GM23338 (cell line): ENCODE results near the gene SEC16A. TPM values are rescaled to one million over a fixed set of nuclear protein-coding genes. Genes with fewer than 3 reads are reported as not detected.

Experiments used
- ATAC-seq: fragments of 200-7000 bp; cut with Tn5 transposase; 3 replicates; pipeline ENCODE4 v1.9.1; 2020
- DNase-seq: peaks from one replicate; pipeline ENCODE4 v3.0.0-alpha.2; 2015; ENCODE audit warnings: low spot score
- H2AFZ ChIP-seq: fragments of 200-600 bp; sonication (generic); 2 replicates; pipeline ENCODE4 v1.8.0; 2016; ENCODE audit warnings: antibody characterized with exemption, mild to moderate bottlenecking, moderate library complexity
- H3F3A ChIP-seq: fragments of 200-600 bp; sonication (generic); replicated peaks from 2 replicates; pipeline ENCODE4 v1.8.0; 2017; ENCODE audit warnings: antibody characterized with exemption, mixed run types, low read depth
- H3K27ac ChIP-seq: fragments of 200-600 bp; sonication (generic); 2 replicates; pipeline ENCODE4 v1.6.1; 2016; ENCODE audit warnings: low read depth
- H3K27me3 ChIP-seq: fragments of 200-600 bp; sonication (generic); 2 replicates; pipeline ENCODE4 v1.8.0; 2016; ENCODE audit warnings: mild to moderate bottlenecking, mixed run types, moderate library complexity; ENCODE audit not compliant: insufficient read depth
- H3K36me3 ChIP-seq: fragments of 200-600 bp; sonication (generic); 2 replicates; pipeline ENCODE4 v1.8.0; 2016; ENCODE audit warnings: mild to moderate bottlenecking; ENCODE audit not compliant: insufficient read depth
- H3K4me1 ChIP-seq: fragments of 200-600 bp; sonication (generic); 2 replicates; pipeline ENCODE4 v1.8.0; 2016; ENCODE audit warnings: mild to moderate bottlenecking, moderate library complexity; ENCODE audit not compliant: insufficient read depth
- H3K4me2 ChIP-seq: fragments of 200-600 bp; sonication (generic); 2 replicates; pipeline ENCODE4 v1.7.1; 2017; ENCODE audit warnings: mixed run types
- H3K4me3 ChIP-seq: fragments of 200-600 bp; sonication (generic); 2 replicates; pipeline ENCODE4 v1.6.1; 2016; ENCODE audit warnings: mixed run types
- H3K79me2 ChIP-seq: fragments of 200-600 bp; sonication (generic); replicated peaks from 2 replicates; pipeline ENCODE4 v1.8.0; 2017; ENCODE audit warnings: mild to moderate bottlenecking; ENCODE audit not compliant: insufficient read depth
- H3K9me2 ChIP-seq: fragments of 200-600 bp; sonication (generic); 2 replicates; pipeline ENCODE4 v1.8.0; 2017; ENCODE audit not compliant: insufficient read depth
- H4K20me1 ChIP-seq: fragments of 200-600 bp; sonication (generic); replicated peaks from 2 replicates; pipeline ENCODE4 v1.8.0; 2017; ENCODE audit warnings: mild to moderate bottlenecking; ENCODE audit not compliant: insufficient read depth
- H3K27ac Mint-ChIP-seq: 2 replicates; pipeline ENCODE4 v1.8.0; 2020; ENCODE audit warnings: inconsistent platforms, mild to moderate bottlenecking, moderate library complexity, mixed read lengths
- H3K27me3 Mint-ChIP-seq: 3 replicates; pipeline ENCODE4 v1.8.0; 2022; ENCODE audit warnings: low read depth, mild to moderate bottlenecking, moderate library complexity, mixed read lengths, inconsistent platforms; ENCODE audit not compliant: insufficient read depth, poor library complexity
- H3K36me3 Mint-ChIP-seq: 3 replicates; pipeline ENCODE4 v1.8.0; 2021; ENCODE audit warnings: low read depth, mild to moderate bottlenecking, inconsistent platforms, moderate library complexity, mixed read lengths
- H3K4me1 Mint-ChIP-seq: 3 replicates; pipeline ENCODE4 v1.8.0; 2020; ENCODE audit warnings: mild to moderate bottlenecking, inconsistent platforms, mixed read lengths
- H3K4me3 Mint-ChIP-seq: 3 replicates; pipeline ENCODE4 v1.8.0; 2021; ENCODE audit warnings: moderate library complexity, mild to moderate bottlenecking, inconsistent platforms, mixed read lengths
- H3K9me3 Mint-ChIP-seq: 3 replicates; pipeline ENCODE4 v1.8.0; 2020; ENCODE audit warnings: moderate library complexity, mild to moderate bottlenecking, inconsistent platforms, mixed read lengths
- CREB1 ChIP-seq: fragments of 250-450 bp; sonication (Bioruptor Pico); IDR thresholded peaks from 2 replicates; pipeline ENCODE4 v1.5.0; 2020; ENCODE audit warnings: low read depth, mild to moderate bottlenecking, moderate library complexity
- CTCF ChIP-seq, 2 experiments: fragments of 200-600 bp in 1 of 2; sonication (generic) in 1 of 2; conservative IDR thresholded peaks; 2 replicates each; pipeline versions ENCODE4 v1.5.1 to v1.6.1; 2016 to 2017; ENCODE audit warnings: antibody characterized with exemption in 2 of 2, low read depth in 2 of 2, mild to moderate bottlenecking in 2 of 2, moderate library complexity in 1 of 2
- ETS1 ChIP-seq: IDR thresholded peaks from 2 replicates; pipeline ENCODE4 v1.6.1; 2016; ENCODE audit warnings: antibody characterized with exemption
- EZH2 ChIP-seq: fragments of 200-600 bp; sonication (generic); IDR thresholded peaks from one replicate; pipeline ENCODE4 v1.8.0; 2017; ENCODE audit warnings: antibody characterized with exemption, mild to moderate bottlenecking, low read depth; ENCODE audit not compliant: unreplicated experiment
- EZH2phosphoT487 ChIP-seq: fragments of 200-600 bp; sonication (generic); IDR thresholded peaks from one replicate; pipeline ENCODE4 v1.8.1; 2018; ENCODE audit warnings: antibody characterized with exemption; ENCODE audit not compliant: unreplicated experiment
- NANOG ChIP-seq: IDR thresholded peaks from 2 replicates; pipeline ENCODE4 v1.6.1; 2016; ENCODE audit warnings: antibody characterized with exemption, borderline replicate concordance
- POLR2AphosphoS5 ChIP-seq: IDR thresholded peaks from 2 replicates; pipeline ENCODE4 v1.6.1; 2016; ENCODE audit warnings: antibody characterized with exemption, low read depth
- REST ChIP-seq: IDR thresholded peaks from one replicate; pipeline ENCODE4 v1.6.1; 2018; ENCODE audit warnings: antibody characterized with exemption; ENCODE audit not compliant: unreplicated experiment
- STAT1 ChIP-seq: IDR thresholded peaks from one replicate; pipeline ENCODE4 v1.6.1; 2016; ENCODE audit warnings: antibody characterized with exemption; ENCODE audit not compliant: unreplicated experiment
- ZNF114 ChIP-seq: fragments of 250-450 bp; sonication (Bioruptor Pico); IDR thresholded peaks from 2 replicates; pipeline ENCODE4 v1.5.0; 2020; ENCODE audit warnings: mild to moderate bottlenecking, moderate library complexity
- ZNF331 ChIP-seq: fragments of 250-450 bp; sonication (Bioruptor Pico); IDR thresholded peaks from 2 replicates; pipeline ENCODE4 v1.5.0; 2020; ENCODE audit warnings: low read depth, mild to moderate bottlenecking, moderate library complexity
- polyA plus RNA-seq: library from polyadenylated mRNA; unstranded; fragments of >200 nt; fragmentation: Nextera tagmentation; extraction: Ambion mirVana; gene quantifications from 2 replicates; pipeline ENCODE4 v1.2.1, GENCODE V29; 2016
- total RNA-seq: library from RNA; depleted of rRNA; stranded (reverse); fragments of >200 nt; shearing (Covaris generic); gene quantifications from 2 replicates; pipeline ENCODE4 v1.2.3, GENCODE V29; 2014

Gene SEC16A
- total and polyA plus RNA-seq, 2 experiments from 2014 or later = 34.0 to 59.2 TPM

DNA sequence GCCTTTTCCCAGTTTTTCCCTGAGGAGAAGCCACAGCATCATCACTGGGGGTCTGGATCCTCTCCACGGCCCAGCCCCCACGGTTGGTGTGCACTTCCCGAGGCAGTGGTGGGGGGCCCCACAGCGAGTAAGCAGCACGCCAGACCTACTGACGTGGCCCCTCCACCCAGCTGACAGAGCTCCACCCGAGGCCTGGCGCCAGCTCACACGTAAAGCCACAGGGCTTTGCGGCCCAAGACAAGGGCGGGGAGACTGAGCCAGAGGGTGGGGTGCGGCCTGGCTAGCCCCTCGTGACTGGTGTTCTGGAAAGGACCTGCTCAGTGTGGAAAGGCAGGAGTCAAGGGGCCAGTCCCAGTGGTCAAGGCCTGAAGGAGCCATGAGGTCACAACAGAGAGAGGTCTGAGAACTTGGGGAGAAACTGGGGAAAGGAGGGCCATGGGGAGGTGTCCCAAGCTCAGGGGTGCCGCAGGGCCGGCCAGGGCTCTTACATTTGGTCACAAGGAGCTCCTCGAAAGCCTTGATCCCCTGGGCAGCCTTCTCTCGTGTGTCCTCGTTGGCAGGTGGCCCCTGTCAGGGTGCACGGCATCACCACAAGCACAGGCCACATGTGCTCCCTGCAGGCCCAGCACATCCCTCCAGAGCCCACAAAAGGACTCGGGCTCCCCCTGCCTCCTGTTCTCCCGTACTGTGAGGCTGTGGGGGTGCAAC, 88.4 kb downstream of the SEC16A start (continued):
- TF ChIP-seq EZH2phosphoT487 = no peak
- no peak for TF ChIP-seq ETS1
- no peak for TF ChIP-seq EZH2
- no peak for TF ChIP-seq CREB1 (CRISPR knock-in tag)
- TF ChIP-seq ZNF331 (CRISPR knock-in tag) = no peak
- TF ChIP-seq STAT1 = no peak

GRCh38 chr9:136393531-136393930, 89.3 kb downstream of the SEC16A start:
- Histone ChIP-seq H3K4me1 (no peaks in the 10 kb centered on the region), H3K9me2 (no peaks in the 10 kb centered on the region), H2AFZ (no peak overlapping the region), H3K27ac (no peak overlapping the region), H3F3A (0 out of 2 replicates have a peak, but pooled peaks cover 4% of the 10 kb centered on the region), H3K4me3 (no peak overlapping the region), H3K27me3 (no peaks in the 10 kb centered on the region), H4K20me1 (peaks cover 15% of the 10 kb centered on the region), H3K79me2 (peaks cover 21% of the 10 kb centered on the region), H3K4me2 (no peak overlapping the region), H3K36me3 (peaks cover 17% of the 10 kb centered on the region)
- Mint-ChIP-seq H3K4me1 (0 out of 3 replicates have a peak, but pooled peaks cover 3% of the 10 kb centered on the region), H3K36me3 (peaks cover 71% of the 10 kb centered on the region), H3K4me3 (no peak overlapping the region), H3K27ac (no peak overlapping the region), H3K9me3 (no peaks in the 10 kb centered on the region), H3K27me3 (peaks cover 4% of the 10 kb centered on the region)
- ATAC-seq (no peak), DNase-seq (no peak)
- no peak for TF ChIP-seq EZH2phosphoT487
- no peak for TF ChIP-seq REST
- no peak for TF ChIP-seq POLR2AphosphoS5
- TF ChIP-seq CTCF (conservative IDR thresholded peaks at IDR 0.05; ENCODE audit: low read depth in 2 of 2) = no peak
- no peak for TF ChIP-seq EZH2
- TF ChIP-seq NANOG = no peak
- no peak for TF ChIP-seq ZNF114 (CRISPR knock-in tag)
- TF ChIP-seq ETS1 = no peak
- no peak for TF ChIP-seq CREB1 (CRISPR knock-in tag)
